GM21786 (cell line): ENCODE data around the gene AKAP5.

Experiments used
- ATAC-seq: cut with Tn5 transposase; IDR thresholded peaks from one replicate; pipeline ENCODE4 v1.9.1; 2021; ENCODE audit not compliant: unreplicated experiment

The AKAP5 gene

GRCh38 chr14:64459405-64460136 lies 5.7 kb upstream of the AKAP5 start:
- no peak for ATAC-seq

GRCh38 chr14:64461221-64461620 lies 4.1 kb upstream of the AKAP5 start:
- ATAC-seq = no peak

GRCh38 chr14:64463195-64463594 lies 2.1 kb upstream of the AKAP5 start:
- no peak for ATAC-seq

- no peak for ATAC-seq
Observed at GRCh38 chr14:64463873-64464272, 1.4 kb upstream of the AKAP5 start.

GRCh38 chr14:64464651-64465050 lies 648 bp upstream of the AKAP5 start:
- ATAC-seq = peak; percentile 1

- ATAC-seq = no peak
Observed at GRCh38 chr14:64465831-64466554, 694 bp downstream of the AKAP5 start.

GRCh38 chr14:64467101-64467500 lies 1.8 kb downstream of the AKAP5 start:
- ATAC-seq = no peak

GRCh38 chr14:64467566-64467965 lies 2.3 kb downstream of the AKAP5 start:
- ATAC-seq = no peak

GRCh38 chr14:64468451-64468850 lies 3.2 kb downstream of the AKAP5 start:
- no peak for ATAC-seq

- ATAC-seq = no peak
Observed at GRCh38 chr14:64474041-64474440, 8.7 kb downstream of the AKAP5 start.

GRCh38 chr14:64474698-64475097 lies 9.4 kb downstream of the AKAP5 start:
- no peak for ATAC-seq

GRCh38 chr14:64475585-64476273 lies 10.4 kb downstream of the AKAP5 start:
- no peak for ATAC-seq

GRCh38 chr14:64476438-64476837 lies 11.1 kb downstream of the AKAP5 start:
- ATAC-seq = no peak

GRCh38 chr14:64478634-64479250 lies 13.4 kb downstream of the AKAP5 start:
- no peak for ATAC-seq

- no peak for ATAC-seq
Observed at GRCh38 chr14:64488590-64489099, 23.3 kb downstream of the AKAP5 start.

GRCh38 chr14:64491637-64492036 lies 26.3 kb downstream of the AKAP5 start:
- ATAC-seq = no peak

- no peak for ATAC-seq
Observed at GRCh38 chr14:64493455-64493854, 28.2 kb downstream of the AKAP5 start.

- ATAC-seq = no peak
Observed at GRCh38 chr14:64495252-64495651, 30.0 kb downstream of the AKAP5 start.

GRCh38 chr14:64496764-64497163 lies 31.5 kb downstream of the AKAP5 start:
- no peak for ATAC-seq

- no peak for ATAC-seq
Observed at GRCh38 chr14:64500088-64500487, 34.8 kb downstream of the AKAP5 start.

- ATAC-seq = no peak
Observed at GRCh38 chr14:64501411-64502171, 36.3 kb downstream of the AKAP5 start.
